B cell (primary cell): ENCODE results near the gene SNCB.

Source experiments
- EZH2 ChIP-seq: IDR thresholded peaks from 2 replicates; pipeline ENCODE4 v1.6.1; 2012; ENCODE audit warnings: borderline replicate concordance, low read depth, mild to moderate bottlenecking, moderate library complexity, low read length; ENCODE audit not compliant: insufficient read depth, poor library complexity, severe bottlenecking
- TF ChIP-seq, protein P1 (sequence below): fragments of 200-600 bp; IDR thresholded peaks from one replicate; pipeline ENCODE4 v1.8.0; 2022; ENCODE audit warnings: antibody characterized with exemption, mild to moderate bottlenecking

DNA sequence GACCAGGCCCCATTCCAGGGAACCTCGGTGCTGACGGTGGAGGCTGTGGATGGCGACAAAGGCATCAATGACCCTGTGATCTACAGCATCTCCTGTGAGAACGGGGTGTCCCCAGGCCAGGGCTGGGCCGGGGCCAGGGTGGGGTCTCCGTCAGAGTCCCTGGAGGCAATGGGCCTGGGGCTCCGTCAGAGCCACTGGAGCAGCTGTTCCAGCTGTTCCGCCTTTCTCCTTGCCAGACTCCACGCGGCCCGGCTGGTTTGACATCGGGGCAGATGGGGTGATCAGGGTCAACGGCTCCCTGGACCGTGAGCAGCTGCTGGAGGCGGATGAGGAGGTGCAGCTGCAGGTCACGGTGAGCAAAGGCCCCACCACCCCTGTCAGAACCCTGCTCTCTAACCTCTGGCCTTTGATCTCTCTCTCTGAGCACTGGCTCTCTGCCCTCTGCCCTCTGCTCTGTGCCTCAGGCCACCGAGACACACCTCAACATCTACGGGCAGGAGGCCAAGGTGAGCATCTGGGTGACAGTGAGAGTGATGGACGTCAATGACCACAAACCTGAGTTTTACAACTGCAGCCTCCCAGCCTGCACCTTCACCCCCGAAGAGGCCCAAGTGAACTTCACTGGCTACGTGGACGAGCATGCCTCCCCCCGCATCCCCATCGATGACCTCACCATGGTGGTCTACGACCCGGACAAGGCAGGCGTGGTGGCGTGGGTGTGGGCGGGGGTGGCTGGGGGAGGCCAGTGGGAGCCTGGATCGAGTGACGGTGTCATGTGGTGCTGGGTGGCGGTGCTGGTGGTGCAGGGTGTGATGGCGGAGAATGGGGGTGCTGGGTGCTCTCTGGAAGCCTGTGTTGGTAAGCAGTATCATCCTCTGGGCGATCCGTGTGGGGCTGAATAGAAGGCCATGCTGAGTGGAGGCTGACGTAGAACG is 54.6 kb downstream of the SNCB start:
- no peak for TF ChIP-seq EZH2
- TF ChIP-seq, protein P1, sequence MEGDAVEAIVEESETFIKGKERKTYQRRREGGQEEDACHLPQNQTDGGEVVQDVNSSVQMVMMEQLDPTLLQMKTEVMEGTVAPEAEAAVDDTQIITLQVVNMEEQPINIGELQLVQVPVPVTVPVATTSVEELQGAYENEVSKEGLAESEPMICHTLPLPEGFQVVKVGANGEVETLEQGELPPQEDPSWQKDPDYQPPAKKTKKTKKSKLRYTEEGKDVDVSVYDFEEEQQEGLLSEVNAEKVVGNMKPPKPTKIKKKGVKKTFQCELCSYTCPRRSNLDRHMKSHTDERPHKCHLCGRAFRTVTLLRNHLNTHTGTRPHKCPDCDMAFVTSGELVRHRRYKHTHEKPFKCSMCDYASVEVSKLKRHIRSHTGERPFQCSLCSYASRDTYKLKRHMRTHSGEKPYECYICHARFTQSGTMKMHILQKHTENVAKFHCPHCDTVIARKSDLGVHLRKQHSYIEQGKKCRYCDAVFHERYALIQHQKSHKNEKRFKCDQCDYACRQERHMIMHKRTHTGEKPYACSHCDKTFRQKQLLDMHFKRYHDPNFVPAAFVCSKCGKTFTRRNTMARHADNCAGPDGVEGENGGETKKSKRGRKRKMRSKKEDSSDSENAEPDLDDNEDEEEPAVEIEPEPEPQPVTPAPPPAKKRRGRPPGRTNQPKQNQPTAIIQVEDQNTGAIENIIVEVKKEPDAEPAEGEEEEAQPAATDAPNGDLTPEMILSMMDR: no peak
